Transverse colon (tissue), 4 donors: ENCODE measurements around the gene GRIK4. TPM values are rescaled to one million over a fixed set of nuclear protein-coding genes. Genes with fewer than 3 reads are reported as not detected.

ENCODE experiments used
- DNase-seq: peaks from one replicate; pipeline ENCODE4 v3.0.0-alpha.2; 2019
- H3K27ac ChIP-seq, 4 donors: fragments of 200-600 bp; sonication (generic); 2 replicates each; pipeline ENCODE4 v1.5.1; 2016 to 2018; ENCODE audit warnings: inconsistent platforms in 4 of 4
- H3K27me3 ChIP-seq: fragments of 200-600 bp; sonication (generic); 2 replicates; pipeline ENCODE4 v1.5.1; 2017; ENCODE audit warnings: inconsistent platforms
- H3K36me3 ChIP-seq, 4 donors: fragments of 200-600 bp; sonication (generic); 2 replicates each; pipeline ENCODE4 v1.5.1; 2017 to 2019; ENCODE audit warnings: inconsistent platforms in 4 of 4
- H3K4me1 ChIP-seq, 4 donors: fragments of 200-600 bp; sonication (generic); 2 replicates each; pipeline ENCODE4 v1.5.1; 2017 to 2020; ENCODE audit warnings: inconsistent platforms in 4 of 4
- H3K4me3 ChIP-seq, 4 donors: fragments of 200-600 bp; sonication (generic); 1 replicate in 1 of 4; 2 replicates in 3 of 4; pipeline versions ENCODE4 v1.5.1 to v1.6.1; 2017 to 2019; ENCODE audit warnings: inconsistent platforms in 4 of 4
- H3K9me3 ChIP-seq, 2 donors: fragments of 200-600 bp; sonication (generic); 2 replicates each; pipeline ENCODE4 v1.5.1; 2017 to 2019; ENCODE audit warnings: inconsistent platforms in 2 of 2
- EP300 ChIP-seq: sonication (generic); formaldehyde crosslinking; IDR thresholded peaks from one replicate; pipeline ENCODE4 v1.6.1; 2017; ENCODE audit warnings: antibody characterized with exemption, low read depth
- POLR2A ChIP-seq: fragments of 450-650 bp; IDR thresholded peaks from one replicate; pipeline ENCODE4 v1.6.1; 2016; ENCODE audit warnings: antibody characterized with exemption, mild to moderate bottlenecking, moderate library complexity
- POLR2AphosphoS5 ChIP-seq, 3 donors: sonication (generic); formaldehyde crosslinking; IDR thresholded peaks; one replicate each; pipeline ENCODE4 v1.6.1; 2016; ENCODE audit warnings: antibody characterized with exemption in 3 of 3
- WGBS, 2 donors: methylation state at CpG; one replicate each; pipeline ENCODE4 v1.1.5; 2018; ENCODE audit warnings: low coverage in 1 of 2; 5-methylcytosine and 5-hydroxymethylcytosine counted together
- in situ Hi-C, 4 donors: fragments of 200-750 bp; cut with MboI; loops; one replicate each; pipeline versions ENCODE4 v1.15.0 to v1.15.1; 2017; ENCODE audit warnings: low sequenced_read_pairs in 3 of 4, low pct_ligation_motif_present in 1 of 4, low pct_unique_long_range_greater_than_20kb in 1 of 4
- intact Hi-C: fragments of 100-400 bp; cut with DNase I; formaldehyde crosslinking; loops from one replicate; pipeline ENCODE4 v1.15.1; 2023; ENCODE audit warnings: low total_unique reads
- total RNA-seq, 4 donors: library from RNA; depleted of rRNA; stranded (reverse); fragments of >200 nt; gene quantifications; one replicate each; pipeline ENCODE4 v1.1.0, GENCODE V29; 2016
- TF ChIP-seq, protein P1 (sequence below), 5 experiments: fragments of 200-600 bp in 3 of 5; fragments of 450-650 bp in 2 of 5; sonication (generic) in 3 of 5; IDR thresholded peaks; 1 replicate in 2 of 5; 2 replicates in 3 of 5; pipeline ENCODE4 v1.5.1; 2016 to 2017; ENCODE audit warnings: antibody characterized with exemption in 5 of 5, inconsistent platforms in 3 of 5, mild to moderate bottlenecking in 2 of 5, moderate library complexity in 1 of 5

GRIK4 gene
- total RNA-seq, 4 donors from 2014 or later: 2.6 TPM; not detected in 3

DNA sequence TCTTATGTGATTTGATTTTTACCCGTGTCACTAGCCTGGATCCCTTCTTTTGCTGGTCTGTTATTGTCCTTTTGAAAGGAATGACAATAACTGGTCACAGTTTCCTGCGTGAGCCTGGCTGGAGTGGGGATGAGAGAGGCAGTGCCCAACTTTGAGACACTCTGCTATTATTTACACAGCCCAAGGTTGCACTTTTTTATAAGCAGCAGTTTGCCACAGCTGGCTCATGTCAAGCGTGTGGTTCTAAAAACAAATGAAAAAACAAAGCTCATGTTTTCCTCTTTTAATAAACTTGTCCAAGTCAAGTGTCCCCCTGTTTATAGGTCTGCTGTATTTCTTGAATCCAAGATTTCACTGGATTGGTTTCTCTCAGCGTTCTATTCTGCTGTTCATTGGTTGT lies 201.3 kb downstream of the GRIK4 start:
- H3K27me3 ChIP-seq: peaks cover 6% of the 10 kb centered on the region
- WGBS, 2 donors: 61 to 82% methylated on average over 4 of the region's 4 CpGs
- intact Hi-C loops: no loop called here

GRCh38 chr11:120713296-120713695 lies 201.7 kb downstream of the GRIK4 start:
- intact Hi-C loops (no loop called here), in situ Hi-C loops (no loop called here)
- no peak for DNase-seq
- TF ChIP-seq POLR2AphosphoS5 (IDR thresholded peaks at IDR 0.05) (no peak), EP300 (no peak), POLR2A (no peak)
- TF ChIP-seq, protein P1, sequence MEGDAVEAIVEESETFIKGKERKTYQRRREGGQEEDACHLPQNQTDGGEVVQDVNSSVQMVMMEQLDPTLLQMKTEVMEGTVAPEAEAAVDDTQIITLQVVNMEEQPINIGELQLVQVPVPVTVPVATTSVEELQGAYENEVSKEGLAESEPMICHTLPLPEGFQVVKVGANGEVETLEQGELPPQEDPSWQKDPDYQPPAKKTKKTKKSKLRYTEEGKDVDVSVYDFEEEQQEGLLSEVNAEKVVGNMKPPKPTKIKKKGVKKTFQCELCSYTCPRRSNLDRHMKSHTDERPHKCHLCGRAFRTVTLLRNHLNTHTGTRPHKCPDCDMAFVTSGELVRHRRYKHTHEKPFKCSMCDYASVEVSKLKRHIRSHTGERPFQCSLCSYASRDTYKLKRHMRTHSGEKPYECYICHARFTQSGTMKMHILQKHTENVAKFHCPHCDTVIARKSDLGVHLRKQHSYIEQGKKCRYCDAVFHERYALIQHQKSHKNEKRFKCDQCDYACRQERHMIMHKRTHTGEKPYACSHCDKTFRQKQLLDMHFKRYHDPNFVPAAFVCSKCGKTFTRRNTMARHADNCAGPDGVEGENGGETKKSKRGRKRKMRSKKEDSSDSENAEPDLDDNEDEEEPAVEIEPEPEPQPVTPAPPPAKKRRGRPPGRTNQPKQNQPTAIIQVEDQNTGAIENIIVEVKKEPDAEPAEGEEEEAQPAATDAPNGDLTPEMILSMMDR (IDR thresholded peaks at IDR 0.05): no peak
- H3K27ac ChIP-seq: no peak overlapping the region
- peaks cover 6% of the 10 kb centered on the region for H3K27me3 ChIP-seq
- peaks cover 0 to 16% (median 9%) of the 10 kb centered on the region in 4 donors for H3K4me1 ChIP-seq
- H3K4me3 ChIP-seq: no peak overlapping the region
- WGBS, 2 donors: 49 to 58% methylated on average over 3 to 5 of the region's 5 CpGs
- no peaks in the 10 kb centered on the region for H3K36me3 ChIP-seq
- H3K9me3 ChIP-seq: no peaks in the 10 kb centered on the region

More for the DNA sequence above, 201.3 kb downstream of the GRIK4 start:
- no peak overlapping the region for H3K27ac ChIP-seq
- no peak for DNase-seq
- in situ Hi-C loops: no loop called here
- no peaks in the 10 kb centered on the region for H3K9me3 ChIP-seq
- peaks cover 0 to 16% (median 9%) of the 10 kb centered on the region in 4 donors for H3K4me1 ChIP-seq
- H3K4me3 ChIP-seq: no peak overlapping the region
- no peaks in the 10 kb centered on the region for H3K36me3 ChIP-seq
- TF ChIP-seq POLR2A: no peak
- no peak for TF ChIP-seq POLR2AphosphoS5 (IDR thresholded peaks at IDR 0.05)
- TF ChIP-seq, protein P1 (IDR thresholded peaks at IDR 0.05): no peak
- no peak for TF ChIP-seq EP300

- Histone ChIP-seq H3K27ac (no peak overlapping the region), H3K4me1 (peaks cover 0 to 16% (median 9%) of the 10 kb centered on the region in 4 donors), H3K27me3 (peaks cover 6% of the 10 kb centered on the region), H3K36me3 (no peaks in the 10 kb centered on the region), H3K4me3 (no peak overlapping the region), H3K9me3 (no peaks in the 10 kb centered on the region)
- TF ChIP-seq EP300 (no peak), POLR2AphosphoS5 (IDR thresholded peaks at IDR 0.05) (no peak), POLR2A (no peak)
- TF ChIP-seq, protein P1 (IDR thresholded peaks at IDR 0.05): no peak
- intact Hi-C loops (no loop called here), in situ Hi-C loops (no loop called here)
- 72 to 76% methylated on average over 2 to 3 of the region's 3 CpGs for WGBS, 2 donors
- DNase-seq: no peak
Measured at GRCh38 chr11:120714438-120714837, 202.9 kb downstream of the GRIK4 start.

DNA sequence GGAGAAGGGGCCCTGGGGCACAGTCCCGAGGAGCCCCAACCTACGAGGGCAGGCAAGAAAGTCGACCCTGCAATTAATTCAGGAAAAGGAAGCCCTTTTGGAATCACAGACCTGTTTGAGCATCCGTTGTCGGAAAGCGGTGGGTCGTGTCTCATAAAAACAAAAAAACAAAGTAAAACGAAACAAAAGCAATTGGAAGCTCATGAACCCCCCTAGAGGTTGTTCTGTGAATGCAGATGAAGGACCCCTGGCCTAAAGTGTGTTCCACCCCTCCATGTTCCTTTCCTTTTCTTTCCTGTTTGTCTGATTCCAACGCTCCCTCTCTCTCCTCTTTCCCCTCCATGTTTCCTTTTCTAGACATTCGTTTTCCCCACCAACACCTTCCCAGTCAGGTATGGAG lies 203.7 kb downstream of the GRIK4 start:
- no peak for DNase-seq
- in situ Hi-C loops (no loop called here), intact Hi-C loops (no loop called here)
- peak overlapping the region in 1 of 4 donors; percentile 10 for H3K4me3 ChIP-seq
- H3K36me3 ChIP-seq: no peaks in the 10 kb centered on the region
- H3K27me3 ChIP-seq: peaks cover 6% of the 10 kb centered on the region
- 35 to 42% methylated on average over 9 to 10 of the region's 10 CpGs for WGBS, 2 donors
- no peak overlapping the region for H3K27ac ChIP-seq
- H3K9me3 ChIP-seq: no peaks in the 10 kb centered on the region
- TF ChIP-seq, protein P1 (IDR thresholded peaks at IDR 0.05): peak in 3 of 5 experiments; percentile 17 to 31 (median 21)
- no peak for TF ChIP-seq POLR2AphosphoS5 (IDR thresholded peaks at IDR 0.05)
- TF ChIP-seq POLR2A: no peak
- no peak for TF ChIP-seq EP300
- H3K4me1 ChIP-seq: peaks cover 0 to 11% (median 8%) of the 10 kb centered on the region in 4 donors
